GM18499 (cell line): ENCODE data around the gene AFF3.

Experiments used
- ATAC-seq: cut with Tn5 transposase; IDR thresholded peaks from one replicate; pipeline ENCODE4 v1.9.1; 2021; ENCODE audit warnings: moderate number of reproducible peaks; ENCODE audit not compliant: insufficient read depth, unreplicated experiment

Gene AFF3

DNA sequence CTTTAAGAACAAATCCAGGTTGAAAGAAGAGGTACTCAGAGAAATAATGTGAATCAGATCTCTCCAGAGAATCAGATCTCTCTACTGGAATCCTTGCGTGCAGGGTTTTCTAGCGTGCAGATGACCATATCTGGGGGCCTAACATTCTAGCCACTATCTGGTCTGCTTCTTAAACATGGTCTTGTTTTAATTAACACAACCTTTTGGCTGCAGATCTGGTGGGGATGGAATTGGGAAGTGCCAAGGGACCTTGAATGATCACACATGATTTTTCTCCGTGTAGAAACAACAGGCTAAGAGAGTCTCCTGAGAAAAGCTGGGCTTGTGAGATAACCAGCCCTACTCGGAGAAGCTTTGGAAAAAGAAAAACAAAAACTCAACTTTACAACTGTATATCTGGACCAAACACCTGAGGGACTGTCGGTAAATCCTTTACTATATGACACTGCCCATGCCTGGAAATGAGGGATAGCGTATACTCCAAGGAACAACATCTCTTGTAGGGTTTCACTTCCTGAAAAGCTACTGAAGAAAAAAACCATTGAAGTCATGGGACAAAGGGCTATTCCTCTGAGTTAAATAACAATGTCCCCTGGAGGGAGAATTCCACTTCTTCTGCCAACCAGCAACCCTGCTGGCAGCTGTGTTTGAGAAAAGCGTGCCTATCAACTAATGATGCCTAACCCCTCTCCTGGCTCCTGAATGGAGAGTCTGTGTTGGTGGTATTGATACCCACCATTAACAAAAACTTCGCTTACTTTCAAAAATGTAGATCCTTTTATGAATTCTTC, 481.6 kb downstream of the AFF3 start:
- ATAC-seq = no peak

DNA sequence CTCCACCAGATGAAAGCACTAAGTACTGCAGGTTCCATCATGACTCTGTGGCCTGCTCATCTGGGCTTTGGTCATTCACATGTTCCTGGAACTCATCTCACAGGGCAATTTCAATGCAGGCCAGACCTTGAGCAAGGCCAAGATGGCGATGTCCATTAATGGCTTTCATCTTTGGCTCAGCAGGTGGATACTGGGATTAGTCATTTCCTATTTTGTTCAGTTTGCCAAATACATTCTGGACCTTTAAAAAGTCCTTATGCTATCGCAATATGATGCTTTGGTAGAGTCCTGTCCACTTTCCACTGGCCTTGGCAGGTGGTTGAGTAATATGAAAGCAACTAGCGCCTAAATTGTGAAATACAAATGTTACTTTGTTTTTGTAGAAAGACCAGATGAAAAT, 482.5 kb downstream of the AFF3 start:
- no peak for ATAC-seq

DNA sequence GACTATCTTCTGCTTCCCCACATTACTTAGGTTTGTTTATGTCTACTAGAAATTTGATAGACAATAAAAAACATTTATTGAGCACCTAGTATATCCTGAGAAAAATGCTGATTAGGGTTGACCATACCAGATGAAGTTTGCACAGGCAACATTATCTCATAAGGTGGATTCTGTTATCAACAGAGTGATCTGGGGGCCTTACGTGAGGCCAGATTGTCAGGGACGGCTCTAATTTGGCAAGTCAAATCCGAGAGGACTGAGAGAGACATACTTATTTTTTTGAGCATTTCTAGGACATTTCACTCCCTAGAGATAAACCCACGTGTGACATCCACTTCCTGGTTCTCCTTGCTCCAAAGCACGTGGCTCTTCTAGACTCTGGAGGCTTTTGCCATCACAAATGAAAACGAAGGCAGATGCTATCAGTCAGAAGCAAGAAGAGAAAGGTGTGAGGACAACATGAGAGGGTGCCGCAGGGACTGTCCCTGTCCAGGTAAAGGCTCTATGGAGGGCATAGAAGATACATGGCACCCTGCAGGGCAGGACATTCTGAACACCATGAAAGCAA, 484.6 kb downstream of the AFF3 start:
- ATAC-seq = no peak

- ATAC-seq = no peak
Measured at GRCh38 chr2:99656994-99657393, 485.4 kb downstream of the AFF3 start.

DNA sequence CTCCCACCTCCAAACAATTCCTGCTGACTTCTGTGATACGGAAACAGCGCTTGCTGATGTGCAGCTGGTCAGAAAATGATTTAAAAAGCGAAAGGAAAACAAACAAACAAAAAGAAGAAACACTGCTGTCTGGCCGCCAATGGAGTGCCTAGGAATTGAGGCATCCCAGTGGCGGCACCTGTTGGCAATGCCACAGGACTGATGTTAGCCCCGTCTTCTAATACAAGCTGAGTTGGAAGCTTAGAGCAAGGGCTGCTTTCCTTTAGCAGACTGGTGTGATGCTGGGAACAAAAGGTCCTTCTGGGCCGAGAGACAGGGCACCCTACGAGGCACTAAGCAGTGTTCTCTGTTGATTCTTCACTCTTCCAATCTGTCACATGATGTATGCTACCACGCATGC, 489.0 kb downstream of the AFF3 start:
- ATAC-seq = no peak

GRCh38 chr2:99652862-99653261, 489.5 kb downstream of the AFF3 start:
- ATAC-seq = no peak

DNA sequence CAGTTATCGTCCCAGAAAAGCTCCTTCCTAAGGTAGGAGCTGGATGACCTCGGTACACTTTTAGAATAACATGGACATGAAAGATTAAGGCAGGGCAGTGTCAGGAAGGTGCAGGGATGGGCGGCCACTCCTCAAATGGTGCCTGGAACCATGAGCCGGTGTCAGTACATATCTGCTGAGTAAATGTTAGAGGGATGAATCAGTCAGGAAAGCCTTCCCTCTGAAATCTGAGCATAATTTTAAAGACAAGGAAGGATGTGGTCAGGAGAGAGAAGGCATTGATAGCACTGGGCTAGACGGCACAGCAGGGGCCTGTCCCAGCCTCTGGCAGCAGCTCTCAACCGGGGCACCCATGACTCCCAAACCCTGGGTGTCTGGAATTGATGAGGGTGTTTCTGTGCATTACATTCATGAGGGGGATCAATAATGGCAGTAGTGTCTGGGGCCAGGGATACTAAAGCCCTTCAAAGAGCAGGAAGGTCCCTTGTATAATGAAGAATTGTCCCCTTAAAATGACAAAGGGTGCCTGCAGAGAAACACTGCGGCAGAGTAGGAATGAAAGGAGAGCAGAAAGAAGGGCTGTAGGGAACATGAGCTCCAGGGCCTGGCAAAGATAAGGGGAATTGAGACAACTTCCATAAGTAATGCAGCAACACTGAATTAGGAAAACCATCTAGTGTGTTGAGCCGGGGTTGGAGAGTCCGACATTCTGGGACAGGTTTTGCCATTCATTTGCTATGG, 490.3 kb downstream of the AFF3 start:
- no peak for ATAC-seq

DNA sequence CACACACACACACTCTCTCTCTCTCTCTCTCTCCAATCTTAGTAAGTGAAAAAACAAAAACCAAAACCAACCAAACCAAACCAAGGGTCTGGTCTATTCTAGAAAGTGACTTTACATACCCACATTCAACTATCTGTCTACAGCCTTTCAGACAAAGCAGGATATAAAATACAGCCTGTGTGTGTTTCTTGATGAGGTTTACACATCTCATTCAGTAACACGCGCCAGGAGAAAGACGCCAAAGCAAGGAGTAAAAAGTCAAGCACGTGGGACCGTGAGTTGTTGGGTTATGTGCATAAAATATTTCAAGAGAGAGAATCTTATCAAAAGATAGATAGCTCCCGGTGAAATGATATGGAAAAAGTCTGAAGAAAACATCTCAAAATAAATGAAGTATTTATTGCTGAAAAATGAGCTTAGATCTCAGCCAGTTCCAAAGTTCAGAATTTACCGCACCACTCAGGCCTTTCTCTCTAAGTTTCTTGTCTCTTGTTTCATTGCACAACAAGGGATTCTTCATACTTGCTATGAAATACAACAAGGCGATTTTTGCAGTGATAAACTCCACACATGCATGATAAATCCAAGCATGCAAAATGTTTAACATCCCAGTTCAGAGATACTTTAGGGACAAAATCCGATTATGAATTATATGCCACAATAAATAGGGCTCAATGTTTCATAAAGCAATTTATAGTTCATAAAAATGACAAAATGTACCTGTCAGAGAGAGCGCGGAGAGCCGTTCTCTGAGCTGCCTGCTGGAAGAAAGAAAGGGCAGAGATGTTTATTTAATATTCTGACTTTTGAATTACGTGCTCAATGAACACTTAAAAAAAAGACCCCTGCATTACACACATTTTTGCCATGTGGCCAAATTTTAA, 493.2 kb downstream of the AFF3 start:
- ATAC-seq = no peak

- ATAC-seq = no peak
Measured at GRCh38 chr2:99648178-99648844, 494.1 kb downstream of the AFF3 start.

DNA sequence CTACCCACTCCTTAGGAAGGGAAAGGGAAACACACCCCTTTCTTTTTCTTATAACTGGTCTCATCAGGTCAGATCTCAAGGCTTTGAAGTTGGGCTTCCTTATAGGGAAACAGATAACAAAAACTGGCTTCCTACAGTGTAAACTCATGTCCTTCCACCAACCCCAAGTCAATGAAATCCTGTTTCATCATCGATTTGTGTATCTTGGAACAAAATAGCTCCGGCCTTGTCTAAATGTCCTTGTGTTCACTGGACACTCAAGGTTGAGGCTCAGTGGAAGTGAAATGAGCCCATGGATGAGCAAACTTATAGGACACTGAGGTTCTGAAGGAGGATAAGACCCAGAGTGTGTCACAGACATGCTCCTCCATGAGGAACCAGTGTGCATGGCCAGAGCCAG, 496.4 kb downstream of the AFF3 start:
- no peak for ATAC-seq

- no peak for ATAC-seq
Measured at GRCh38 chr2:99644419-99644787, 498.0 kb downstream of the AFF3 start.

GRCh38 chr2:99643787-99644418, 498.5 kb downstream of the AFF3 start:
- ATAC-seq = no peak

DNA sequence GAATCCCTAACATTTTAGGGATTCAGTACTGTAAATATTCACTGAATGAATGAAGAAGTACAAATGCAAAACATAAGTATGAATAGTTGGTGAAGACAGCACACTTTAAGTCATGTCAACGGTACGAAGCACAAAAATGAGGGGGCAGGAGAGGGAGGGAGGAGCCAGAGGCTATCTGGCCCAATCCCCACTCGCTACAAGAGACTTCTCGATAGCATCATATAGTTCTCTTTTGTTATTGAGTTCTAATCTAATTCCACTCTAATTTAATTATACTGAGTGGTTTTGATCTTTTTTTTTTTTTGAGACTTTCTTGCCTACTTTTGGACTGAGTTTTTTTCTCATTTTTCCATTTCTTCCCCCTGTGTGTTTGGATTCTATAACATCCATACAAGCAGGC, 500.4 kb downstream of the AFF3 start:
- no peak for ATAC-seq

DNA sequence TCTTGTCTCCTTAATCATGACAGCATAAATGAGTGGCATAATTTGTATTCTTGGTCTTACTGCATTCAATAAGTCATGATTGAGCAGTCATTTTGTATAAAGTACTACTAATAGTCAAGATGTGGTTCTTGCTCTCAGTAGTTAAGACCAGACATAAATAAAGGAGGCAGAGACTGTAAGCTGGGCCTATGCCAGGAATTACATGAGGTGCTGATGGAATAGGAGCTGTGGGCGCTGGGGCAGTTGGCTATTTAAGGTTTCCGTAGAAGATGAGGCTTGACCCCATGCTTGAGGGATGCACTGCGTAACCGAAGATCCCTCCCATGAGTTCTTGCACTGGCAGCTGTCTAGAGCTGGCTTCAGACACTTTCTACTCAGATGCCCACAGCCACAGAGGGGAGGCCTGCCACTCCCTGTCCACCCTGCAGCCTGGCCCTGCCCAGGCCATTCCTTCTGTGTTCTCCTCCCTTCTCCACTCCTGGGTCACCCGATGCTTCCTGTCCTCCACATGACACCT, 501.7 kb downstream of the AFF3 start:
- ATAC-seq = no peak

GRCh38 chr2:99638791-99639190, 503.6 kb downstream of the AFF3 start:
- no peak for ATAC-seq

- no peak for ATAC-seq
Measured at GRCh38 chr2:99637159-99637697, 505.2 kb downstream of the AFF3 start.

- ATAC-seq = no peak
Measured at GRCh38 chr2:99636144-99637034, 506.0 kb downstream of the AFF3 start.

GRCh38 chr2:99635710-99636109, 506.7 kb downstream of the AFF3 start:
- no peak for ATAC-seq
